HG03097 (cell line): Measurements from ENCODE around the gene RAX2.
"Not testable (repeated sequence)": the region's sequence is repeated elsewhere in the genome, so short reads cannot be mapped to it uniquely, and the experiment has no call there.

Source experiments
- ATAC-seq: cut with Tn5 transposase; IDR thresholded peaks from one replicate; pipeline ENCODE4 v1.9.1; 2021; ENCODE audit not compliant: unreplicated experiment, low FRiP score

Gene RAX2

DNA sequence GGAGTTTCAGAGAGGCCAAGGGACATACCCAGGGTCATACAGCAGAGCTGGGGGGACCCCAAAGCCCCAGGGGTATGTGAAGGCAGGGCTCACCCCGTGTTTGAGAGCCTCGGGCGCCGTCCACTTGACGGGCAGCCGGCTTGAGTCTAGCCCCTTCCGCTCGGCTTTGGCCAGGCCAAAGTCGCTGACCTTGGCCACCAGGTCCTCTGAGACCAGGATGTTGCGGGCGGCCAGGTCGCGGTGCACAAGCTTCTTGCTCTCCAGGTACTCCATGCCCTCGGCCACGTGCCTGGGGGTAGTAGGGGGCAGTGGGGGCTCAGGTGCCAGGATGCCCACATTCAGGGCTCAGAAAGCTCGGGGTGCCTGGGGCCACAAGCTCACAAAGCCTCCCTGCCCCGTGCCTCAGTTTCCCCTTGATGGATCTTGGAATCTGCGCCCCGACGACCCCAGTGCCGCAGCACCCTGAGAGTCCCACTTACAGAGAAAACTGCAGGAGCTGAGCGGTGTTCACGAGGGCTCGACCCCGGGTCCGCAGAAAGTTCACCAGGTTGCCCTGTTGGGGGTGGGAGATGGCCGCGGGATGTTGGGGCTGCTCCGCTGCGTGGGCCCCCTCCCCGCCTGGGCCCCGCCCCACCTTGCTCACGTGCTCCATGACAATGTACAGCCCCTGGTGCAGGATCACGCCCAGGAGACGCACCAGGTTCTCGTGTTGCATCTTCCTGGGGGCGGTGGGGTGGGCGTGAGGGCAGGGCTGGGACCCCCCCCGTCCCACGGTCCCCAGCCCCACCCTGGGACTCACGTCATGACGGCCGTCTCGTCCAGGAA is 7.1 kb upstream of the RAX2 start:
- no peak for ATAC-seq

DNA sequence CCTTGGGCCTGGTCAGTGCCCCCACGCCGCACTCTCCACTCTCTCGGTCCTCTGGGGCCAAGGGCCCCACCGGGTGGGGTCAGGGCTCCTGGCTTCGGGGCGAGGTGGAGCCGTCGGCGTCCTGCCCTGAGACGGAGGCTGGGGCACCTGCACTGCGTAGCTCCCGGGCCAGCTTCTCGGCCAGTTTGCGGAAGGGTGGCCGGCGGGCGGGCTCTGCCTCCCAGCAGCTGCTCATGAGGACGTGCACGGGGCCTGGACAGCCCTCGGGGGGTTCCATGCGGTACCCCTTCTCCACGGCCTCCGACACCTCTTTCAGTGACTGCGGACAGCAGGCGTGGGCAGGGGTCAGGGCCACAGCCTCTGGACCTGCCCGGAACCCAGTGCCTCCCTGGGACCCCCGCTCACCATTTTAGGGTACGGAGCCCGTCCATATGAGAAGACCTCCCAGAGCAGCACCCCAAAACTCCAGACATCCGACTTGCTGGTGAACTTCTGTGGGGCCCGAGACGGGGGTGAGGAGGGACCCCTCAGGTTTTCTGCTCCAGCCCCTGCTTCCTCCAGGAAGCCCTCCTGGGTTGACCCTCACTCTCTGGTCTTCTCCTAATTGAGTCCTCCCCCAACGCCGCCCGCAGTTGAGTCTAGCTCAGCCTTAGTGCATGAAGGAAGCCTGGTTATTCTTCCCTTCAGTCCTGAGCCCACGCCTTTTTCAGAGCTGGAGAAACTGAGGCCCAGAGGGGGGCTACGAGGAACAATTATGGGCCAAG is 6.3 kb upstream of the RAX2 start:
- ATAC-seq, result no peak

DNA sequence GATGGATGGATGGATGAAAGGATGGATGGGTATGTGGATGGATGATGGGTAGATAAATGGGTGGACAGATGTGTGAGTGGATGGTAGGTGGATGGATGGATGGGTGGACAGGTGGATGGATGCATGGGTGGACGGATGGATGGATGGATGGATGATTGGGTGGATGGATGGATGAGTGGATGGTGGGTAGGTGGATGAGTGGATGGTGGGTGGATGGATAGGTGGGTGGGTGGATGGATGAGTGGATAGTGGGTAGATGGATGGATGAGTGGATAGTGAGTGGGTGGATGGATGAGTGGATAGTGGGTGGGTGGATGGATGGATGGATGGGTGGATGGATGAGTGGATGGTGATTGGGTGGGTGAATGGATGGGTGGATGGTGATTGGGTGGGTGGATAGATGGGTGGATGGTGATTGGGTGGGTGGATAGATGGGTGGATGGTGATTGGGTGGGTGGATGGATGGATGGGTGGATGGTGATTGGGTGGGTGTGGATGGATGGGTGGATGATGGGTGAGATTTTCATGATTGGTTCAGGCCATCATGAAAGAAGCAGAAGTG is 4.5 kb upstream of the RAX2 start:
- ATAC-seq, result no peak

DNA sequence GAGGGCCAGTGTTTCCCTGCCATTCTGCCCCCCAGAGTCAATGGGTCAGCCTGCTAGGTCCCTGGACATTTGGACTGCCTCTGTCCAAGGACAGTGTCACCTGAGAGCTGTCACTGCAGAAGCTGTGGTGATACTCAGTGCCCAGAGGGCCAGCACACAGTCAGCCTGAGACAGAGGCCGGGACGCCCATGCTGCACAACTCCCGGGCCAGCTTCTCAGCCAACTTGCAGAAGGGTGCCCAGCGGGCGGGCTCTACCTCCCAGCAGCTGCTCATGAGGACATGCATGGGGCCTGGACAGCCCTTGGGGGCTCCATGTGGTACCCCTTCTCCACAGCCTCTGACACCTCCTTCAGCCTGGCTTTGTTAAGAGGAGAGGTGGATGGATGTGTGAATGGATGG is 3.8 kb upstream of the RAX2 start:
- no peak for ATAC-seq

DNA sequence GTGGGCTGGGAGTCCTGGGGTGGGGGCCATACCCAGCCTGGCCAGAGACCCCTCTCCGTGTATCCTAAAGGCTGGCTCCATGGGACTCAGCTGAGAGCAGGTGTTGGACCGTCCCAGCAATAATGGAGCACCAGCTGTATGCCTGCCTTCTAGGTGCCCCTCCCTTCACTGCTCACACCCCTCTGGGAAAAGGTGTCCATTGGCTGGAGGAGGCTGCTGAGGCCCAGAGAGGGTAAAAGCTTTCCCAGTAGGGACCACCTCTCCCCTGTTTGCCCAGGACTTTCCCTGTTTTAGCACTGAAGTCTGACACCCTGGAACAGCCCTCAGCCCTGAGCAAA is 3.3 kb upstream of the RAX2 start:
- no peak for ATAC-seq

DNA sequence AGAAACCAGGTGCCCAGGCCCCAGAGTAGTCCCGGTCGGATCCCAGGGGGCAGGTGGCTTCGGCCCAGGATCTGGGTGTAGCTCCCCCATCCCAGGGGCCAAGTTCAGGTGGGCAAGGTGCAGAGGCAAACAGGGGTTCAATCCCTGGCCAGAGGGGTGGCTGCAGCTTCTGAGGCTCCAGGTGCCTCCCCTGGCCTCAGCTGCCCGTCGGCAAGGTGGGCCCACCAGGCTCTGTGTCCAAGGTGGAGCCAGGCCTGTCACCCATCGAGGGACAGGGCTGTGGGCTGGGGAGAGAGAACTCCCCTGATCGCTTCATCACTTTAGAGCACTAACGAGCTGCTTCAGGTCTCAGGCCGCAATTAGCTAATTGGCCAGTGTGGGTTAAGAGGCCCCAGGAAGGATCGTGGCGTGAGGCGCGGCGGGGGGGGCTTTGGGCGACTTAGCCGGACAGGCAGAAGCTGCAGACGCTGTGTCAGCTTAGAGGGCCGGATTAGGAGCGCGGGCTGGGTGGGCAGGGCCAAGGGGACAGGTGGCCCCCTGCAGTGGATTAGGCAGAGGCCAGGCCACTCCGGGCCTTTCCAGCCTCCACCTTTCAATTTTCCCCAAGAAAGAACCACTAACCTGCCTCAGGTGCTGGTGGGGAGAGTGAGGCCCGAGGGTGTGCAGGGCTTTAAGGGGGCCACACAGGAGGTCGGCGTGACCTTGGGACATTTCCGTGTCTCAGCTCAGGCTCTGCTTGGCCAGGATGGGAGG is 2.8 kb upstream of the RAX2 start:
- no peak for ATAC-seq

DNA sequence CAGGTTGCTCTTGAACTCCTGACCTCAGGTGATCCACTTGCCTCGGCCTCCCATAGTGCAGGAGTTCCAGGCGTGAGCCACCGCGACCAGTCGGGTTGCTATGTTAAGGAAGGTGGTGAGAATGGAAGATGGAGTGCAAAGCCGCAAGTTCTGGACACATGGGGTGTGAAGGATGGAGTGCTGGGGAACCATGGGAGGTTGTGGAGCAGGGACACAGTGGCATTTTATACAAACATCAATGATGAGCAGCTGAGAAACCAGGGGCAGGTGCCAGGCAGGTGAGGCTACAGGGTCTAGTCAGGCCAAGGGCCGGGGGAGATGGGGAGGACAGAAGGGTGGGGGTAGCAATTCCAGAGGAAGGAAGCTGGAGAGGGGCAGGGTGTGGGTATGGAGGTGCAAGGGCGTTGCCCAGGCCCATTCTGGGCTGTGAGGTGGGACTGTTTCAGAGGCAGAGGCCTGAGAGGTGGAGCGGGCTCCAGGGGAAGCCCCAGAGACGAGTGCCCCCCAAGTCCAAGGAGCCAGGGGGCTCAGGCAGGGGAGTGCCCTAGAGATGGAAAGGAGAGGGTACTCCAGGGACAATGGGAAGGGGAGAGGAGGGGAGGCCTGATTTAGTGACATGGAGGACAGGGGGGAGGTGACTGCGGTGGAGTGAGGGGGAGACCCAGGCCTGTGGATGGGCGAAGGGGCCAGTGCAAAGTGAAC is 1.9 kb upstream of the RAX2 start:
- ATAC-seq, result no peak

DNA sequence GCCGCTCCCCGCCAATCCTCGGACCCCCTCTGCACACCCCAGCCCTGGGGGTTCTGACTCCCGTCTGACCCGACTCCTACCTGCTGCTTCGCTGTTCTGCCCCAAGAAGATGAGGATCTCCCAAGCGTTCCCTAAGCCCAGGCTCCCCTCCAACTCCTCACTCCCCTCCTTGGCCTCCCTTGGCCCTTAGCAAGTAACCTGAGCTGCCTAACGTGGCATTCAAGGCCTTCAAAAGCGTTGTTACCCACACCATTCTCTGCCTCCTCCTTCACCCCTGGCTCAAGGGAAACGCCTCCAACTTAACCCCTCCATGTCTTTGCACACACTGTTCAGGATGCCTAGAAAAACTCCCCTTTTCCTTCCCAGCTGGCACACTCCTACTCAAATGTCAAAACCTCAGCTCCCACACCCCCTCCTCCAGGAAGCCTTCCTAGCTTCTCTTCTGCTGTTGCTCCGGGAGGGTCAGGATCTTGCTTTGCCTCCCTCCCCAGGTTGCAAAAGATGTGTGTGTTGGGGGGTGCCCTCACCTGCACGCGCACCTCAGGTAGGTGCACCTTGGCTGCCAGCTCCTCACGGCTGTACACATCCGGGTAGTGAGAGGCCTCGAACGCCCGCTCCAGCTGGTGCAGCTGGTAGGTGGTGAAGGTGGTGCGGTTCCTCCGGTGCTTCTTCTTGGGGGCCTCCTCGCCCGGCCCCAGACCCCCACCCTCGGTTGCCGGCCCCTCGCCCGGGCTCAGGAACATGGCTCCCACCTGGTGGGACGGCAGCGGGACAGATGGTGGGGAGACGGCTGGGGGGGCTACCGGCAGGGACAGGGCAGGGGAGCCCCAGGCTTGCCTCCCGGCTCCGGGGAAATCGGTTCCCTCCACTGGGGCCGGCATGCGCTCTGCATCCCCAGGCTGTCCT is 775 bp downstream of the RAX2 start:
- ATAC-seq, result no peak

DNA sequence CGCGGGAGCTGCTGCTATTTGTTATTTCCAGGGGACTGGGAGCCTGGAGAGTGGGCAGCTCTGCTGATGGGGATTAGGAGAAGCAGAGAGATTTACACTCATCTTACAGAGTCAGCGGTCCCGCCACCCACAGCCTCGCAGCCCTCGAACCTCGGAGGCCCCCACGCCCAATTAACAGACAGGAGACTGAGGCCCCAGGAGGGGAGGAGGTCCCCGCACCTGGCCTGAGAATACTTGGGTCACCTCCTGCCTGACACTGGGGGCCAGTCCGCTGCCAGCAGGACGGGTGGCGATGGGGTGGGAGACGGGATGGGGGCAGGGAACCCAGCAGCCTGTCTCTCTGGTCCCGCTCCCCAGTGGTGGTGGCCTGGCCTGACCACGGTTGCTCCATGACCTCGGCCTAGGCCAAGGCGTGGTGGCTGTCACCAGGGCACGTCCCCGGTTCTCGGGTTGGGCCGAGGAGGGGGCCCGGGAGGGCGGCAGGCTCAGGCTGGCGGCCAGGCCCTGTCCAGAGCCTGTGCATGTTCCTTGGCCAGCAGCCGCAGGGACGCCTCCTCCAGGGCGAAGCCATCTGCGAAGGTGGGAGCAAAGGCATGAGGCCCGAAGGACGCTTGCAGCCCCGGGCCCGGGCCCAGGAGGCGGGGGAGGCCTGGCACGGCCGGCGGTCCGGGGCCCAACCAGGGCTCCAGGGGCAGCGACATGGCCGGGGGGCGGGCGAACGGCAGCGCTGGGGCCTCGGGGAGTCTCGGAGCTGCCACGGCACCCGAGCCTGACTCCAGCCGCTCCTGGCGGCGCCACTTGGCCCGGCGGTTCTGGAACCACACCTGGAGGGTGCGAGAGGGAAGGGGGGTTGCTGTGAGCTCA is 1.7 kb downstream of the RAX2 start:
- ATAC-seq, result no peak

DNA sequence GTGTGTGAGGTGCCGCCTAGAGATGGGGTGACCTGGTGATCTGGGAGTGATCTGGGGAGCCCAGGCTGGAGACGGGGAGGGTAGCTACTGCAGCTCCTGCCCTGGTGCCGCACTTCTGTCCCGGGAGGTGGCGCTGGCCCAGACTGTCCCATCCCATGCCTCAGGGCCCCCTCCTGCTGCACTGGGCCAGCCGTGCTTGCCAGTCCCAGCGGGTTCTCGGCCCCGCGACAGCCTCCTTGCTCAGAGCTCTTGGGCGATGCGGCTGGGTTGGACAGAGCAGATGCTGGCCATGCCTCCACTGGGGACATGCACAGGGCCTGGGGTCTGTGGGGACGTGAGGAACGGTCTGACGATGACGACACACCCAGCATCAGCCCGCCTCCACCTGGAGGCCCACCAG is 2.5 kb downstream of the RAX2 start:
- ATAC-seq, result no peak

DNA sequence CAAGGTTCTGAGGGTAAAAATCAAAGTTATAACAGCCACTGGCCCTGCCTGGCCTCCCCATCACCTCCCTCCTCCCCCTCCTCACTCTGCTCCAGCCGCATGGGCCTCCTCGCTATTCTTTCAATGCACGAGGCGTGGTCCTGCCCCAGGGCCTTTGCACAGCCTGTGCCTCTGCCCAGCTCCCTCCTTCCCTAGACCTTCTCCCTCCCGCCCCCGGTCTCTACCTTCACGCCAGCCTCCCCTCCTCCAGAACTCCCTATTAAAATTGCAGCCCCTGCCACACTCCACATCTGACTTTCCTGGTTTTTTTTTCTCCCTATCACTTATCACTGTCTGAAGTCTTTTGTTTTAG is 3.3 kb downstream of the RAX2 start:
- no peak for ATAC-seq

DNA sequence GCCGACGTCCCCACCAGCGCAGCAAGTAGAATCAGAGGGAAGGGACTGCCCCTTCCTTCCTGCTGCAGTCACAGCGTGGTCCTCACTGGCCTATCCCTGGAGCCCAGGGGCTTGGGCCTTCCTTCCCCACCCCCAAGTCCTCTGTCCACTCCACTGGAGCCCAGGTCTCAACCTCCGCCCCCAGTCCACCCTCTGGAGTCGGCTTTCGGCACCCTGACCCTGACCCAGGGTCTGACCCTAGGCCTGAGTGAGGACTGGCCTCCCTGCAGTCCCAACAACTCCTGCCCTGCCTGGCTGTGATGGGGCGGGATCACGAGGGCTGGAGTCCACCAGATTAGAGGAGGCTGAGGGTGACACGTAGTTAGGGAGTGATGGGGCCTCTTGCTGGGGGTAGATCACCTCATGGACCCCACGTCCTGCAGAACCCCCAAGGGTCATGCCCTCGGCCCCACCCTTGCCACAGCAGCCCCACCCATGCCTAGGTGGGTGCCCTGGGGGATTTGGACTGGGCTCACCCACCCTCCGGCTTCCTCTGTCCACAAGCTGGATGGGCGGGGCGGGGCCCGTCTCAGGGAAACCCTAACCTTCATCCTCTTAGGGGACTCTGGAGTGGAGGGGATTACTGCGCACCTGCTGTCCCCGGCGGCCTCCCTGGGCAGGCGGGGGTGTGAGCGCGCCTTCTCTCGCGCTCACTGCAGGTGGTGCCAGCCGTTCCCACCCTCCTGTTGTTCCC is 3.8 kb downstream of the RAX2 start:
- no peak for ATAC-seq

DNA sequence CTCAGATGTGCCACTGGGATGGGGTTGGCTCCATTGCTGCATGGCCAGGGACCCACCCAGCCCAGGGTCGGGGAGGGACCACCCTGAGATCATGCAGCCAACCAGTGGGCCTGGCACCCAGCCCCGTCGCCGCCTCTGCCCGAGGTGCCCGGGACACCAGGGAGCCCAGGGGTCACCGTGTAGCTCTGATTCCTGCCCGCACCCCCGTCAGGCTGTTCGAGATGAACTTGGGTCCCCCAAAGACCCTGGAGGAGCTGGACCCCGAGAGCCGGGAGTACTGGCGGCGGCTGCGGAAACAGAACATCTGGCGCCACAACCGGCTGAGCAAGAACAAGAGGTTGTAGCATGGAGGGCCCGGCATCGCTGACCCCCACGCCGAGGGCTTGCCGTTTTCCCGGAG is 5.0 kb downstream of the RAX2 start:
- ATAC-seq, result no peak

DNA sequence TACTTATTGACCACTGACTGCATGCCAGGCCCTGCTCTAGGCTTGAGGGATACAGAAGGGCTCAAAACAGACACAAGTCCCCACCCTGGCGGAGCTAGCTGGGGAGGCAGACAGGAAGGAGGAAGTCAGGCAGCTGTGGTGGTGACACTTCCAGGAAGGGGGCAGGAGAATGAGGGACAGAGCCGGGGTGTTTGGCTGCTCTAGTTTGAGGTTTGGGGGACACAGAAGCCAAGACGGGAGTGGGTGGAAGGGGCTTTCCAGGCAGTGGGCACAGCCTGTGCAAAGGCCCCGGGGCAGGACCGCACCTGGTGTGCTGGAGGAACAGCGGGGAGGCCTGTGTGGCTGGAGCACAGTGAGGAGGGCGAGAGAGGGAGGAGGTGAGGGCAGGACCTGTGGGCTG is 5.5 kb downstream of the RAX2 start:
- no peak for ATAC-seq

DNA sequence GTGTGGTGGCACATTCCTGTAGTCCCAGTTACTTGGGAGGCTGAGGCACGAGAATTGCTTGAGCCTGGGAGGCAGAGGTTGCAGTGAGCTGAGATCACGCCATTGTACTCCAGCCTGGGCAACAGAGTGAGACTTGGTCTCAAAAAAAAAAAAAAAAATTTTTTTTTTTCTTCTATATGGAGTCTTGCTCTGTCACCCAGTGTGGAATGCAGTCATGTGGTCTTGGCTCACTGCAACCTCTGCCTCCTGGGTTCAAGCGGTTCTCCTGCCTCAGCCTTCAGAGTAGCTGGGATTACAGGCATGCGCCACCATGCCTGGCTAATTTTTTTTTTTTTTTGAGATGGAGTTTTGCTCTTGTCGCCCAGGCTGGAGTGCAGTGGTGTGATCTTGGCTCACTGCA is 6.3 kb downstream of the RAX2 start:
- not testable (repeated sequence) for ATAC-seq

DNA sequence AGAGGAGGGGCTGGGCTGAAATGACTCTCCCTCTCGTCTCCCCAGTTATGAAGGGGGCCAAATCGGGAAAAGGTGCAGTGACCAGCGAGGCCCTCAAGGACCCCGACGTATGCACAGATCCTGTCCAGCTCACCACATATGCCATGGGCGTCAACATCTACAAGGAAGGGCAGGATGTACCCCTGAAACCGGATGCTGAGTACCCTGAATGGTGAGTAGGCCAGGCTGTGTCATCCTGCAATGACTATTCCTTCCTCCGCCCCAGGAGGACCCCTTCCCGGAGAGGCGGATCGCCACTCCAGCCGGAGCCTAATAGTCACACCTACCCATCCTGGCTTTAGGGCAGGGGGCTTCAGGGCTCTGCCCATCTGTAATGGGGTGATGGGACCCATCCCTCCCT is 6.9 kb downstream of the RAX2 start:
- no peak for ATAC-seq

DNA sequence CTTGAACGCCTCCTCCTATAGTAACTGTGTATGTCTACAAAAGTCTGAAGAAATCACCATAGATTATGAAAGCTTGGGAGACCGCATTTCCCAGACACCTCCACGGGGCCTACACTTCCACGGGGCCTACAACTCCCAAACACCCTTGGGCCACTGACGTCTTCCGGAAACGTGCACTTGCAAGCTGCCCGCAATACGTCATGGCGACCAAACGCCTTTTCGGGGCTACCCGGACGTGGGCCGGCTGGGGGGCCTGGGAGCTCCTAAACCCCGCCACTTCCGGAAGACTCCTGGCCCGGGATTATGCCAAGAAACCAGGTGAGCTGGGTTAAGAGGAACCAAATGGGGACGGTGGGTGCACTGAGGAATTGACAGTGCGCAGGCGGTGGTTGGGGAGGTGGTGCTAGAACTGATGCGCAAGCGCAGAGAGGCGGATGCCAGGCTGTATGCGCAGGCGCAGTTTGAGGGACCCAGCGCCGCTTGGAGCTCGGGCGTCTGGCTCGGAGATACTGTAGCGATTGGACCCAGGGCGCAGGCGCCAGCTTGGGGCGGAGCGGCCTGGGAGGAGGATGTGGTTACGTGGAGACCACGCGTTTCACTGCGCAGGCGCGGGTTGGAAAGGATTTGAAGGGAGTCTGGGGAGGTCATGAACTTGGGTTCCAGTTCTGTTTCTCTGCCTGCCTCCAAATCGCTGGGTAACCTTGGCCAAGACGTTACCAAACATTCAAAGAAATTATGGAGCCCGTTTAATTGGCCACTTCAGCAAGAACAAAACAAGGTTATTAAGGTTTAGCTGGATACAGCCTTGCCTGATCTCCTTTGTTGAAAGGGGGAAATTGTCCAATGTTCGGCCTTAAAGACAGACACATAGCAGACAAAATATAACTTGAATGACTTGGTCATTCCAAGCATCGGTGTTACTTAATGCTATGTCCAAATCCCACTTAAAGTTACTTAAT is 9.2 kb downstream of the RAX2 start, which contains the start of gene MRPL54:
Gene MRPL54, plus strand, starts transcription at position 182 of the 959 bp plus-strand sequence. Its CDS starts 19 bp downstream, at position 201.
- peak; percentile 62 for ATAC-seq
